ENCODE results near the gene CD164. TPM values are rescaled to one million over a fixed set of nuclear protein-coding genes. Genes with fewer than 3 reads are reported as not detected.

CD164 gene
- total and polyA plus RNA-seq, 4 donors = 131 to 300 (median 206) TPM

DNA sequence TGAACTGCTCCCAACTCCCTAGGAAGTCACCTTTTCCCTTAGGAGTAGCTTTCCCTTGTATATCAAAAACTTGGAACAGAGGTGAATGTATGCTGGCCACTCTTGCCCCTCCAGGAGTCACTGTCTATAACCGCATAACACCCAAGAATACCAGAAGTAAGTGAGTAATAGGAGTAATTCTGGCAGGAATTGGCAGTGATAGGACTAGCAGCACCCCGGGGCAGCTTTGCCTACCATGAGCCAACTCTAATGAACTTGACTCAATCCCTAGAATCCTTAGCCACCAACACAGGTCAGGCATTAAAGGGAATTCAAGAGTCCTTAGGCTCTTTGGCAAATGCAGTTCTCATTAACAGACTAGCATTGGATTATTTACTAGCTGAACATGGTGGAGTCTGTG lies 28.8 kb upstream of the CD164 start:
- WGBS, 2 donors = 94% methylated on average over 2 of the region's 2 CpGs
- DNase-seq (no peak), ATAC-seq (ENCODE audit: insufficient read depth, low FRiP score) (no peak)
- H3K27ac ChIP-seq (ENCODE audit: low read depth in 1 of 2, low read length in 1 of 2) = no peak overlapping the region
- no peaks in the 10 kb centered on the region for H3K9me3 ChIP-seq (ENCODE audit: control insufficient read depth in 4 of 4, insufficient read depth in 3 of 4, low read length in 3 of 4)
- no peak overlapping the region for H3K9ac ChIP-seq (ENCODE audit: insufficient read depth in 1 of 2, low read length in 2 of 2)
- TF ChIP-seq, protein P1, sequence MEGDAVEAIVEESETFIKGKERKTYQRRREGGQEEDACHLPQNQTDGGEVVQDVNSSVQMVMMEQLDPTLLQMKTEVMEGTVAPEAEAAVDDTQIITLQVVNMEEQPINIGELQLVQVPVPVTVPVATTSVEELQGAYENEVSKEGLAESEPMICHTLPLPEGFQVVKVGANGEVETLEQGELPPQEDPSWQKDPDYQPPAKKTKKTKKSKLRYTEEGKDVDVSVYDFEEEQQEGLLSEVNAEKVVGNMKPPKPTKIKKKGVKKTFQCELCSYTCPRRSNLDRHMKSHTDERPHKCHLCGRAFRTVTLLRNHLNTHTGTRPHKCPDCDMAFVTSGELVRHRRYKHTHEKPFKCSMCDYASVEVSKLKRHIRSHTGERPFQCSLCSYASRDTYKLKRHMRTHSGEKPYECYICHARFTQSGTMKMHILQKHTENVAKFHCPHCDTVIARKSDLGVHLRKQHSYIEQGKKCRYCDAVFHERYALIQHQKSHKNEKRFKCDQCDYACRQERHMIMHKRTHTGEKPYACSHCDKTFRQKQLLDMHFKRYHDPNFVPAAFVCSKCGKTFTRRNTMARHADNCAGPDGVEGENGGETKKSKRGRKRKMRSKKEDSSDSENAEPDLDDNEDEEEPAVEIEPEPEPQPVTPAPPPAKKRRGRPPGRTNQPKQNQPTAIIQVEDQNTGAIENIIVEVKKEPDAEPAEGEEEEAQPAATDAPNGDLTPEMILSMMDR (IDR thresholded peaks at IDR 0.05; ENCODE audit: control extremely low read depth, extremely low read depth) = no peak
- H3K36me3 ChIP-seq (ENCODE audit: control insufficient read depth in 4 of 4, insufficient read depth in 4 of 4, low read length in 4 of 4) = peaks cover 0 to 6% (median 0%) of the 10 kb centered on the region in 4 donors
- H3K4me1 ChIP-seq (ENCODE audit: control insufficient read depth in 5 of 5, insufficient read depth in 5 of 5, low read length in 5 of 5) = no peaks in the 10 kb centered on the region
- no peaks in the 10 kb centered on the region for H3K27me3 ChIP-seq (ENCODE audit: control insufficient read depth in 3 of 3, insufficient read depth in 3 of 3, low read length in 2 of 3)
- no peak overlapping the region for H3K4me3 ChIP-seq

DNA sequence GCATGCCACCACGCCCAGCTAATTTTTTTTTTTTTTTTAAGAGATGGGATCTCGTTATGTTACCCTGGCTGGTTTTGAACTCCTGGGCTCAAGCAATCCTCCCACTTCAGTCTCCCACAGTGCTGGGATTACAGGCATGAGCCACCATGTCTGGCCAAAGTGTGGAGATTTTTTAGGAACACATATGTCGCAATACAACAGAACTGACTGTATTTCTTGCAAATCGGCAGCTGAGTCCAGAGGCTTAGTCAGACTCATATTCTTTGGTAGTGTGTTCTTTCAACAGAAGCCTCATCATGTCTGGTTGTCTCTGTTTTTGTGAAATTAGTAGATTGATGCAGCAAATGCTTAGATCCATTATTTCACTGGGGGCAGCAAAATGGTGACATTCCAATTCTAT lies 23.9 kb upstream of the CD164 start:
- Histone ChIP-seq H3K9me3 (ENCODE audit: control insufficient read depth in 4 of 4, insufficient read depth in 3 of 4, low read length in 3 of 4) (no peaks in the 10 kb centered on the region), H3K4me3 (no peak overlapping the region), H3K27ac (ENCODE audit: low read depth in 1 of 2, low read length in 1 of 2) (no peak overlapping the region), H3K27me3 (ENCODE audit: control insufficient read depth in 3 of 3, insufficient read depth in 3 of 3, low read length in 2 of 3) (no peaks in the 10 kb centered on the region), H3K9ac (ENCODE audit: insufficient read depth in 1 of 2, low read length in 2 of 2) (no peak overlapping the region), H3K4me1 (ENCODE audit: control insufficient read depth in 5 of 5, insufficient read depth in 5 of 5, low read length in 5 of 5) (no peaks in the 10 kb centered on the region), H3K36me3 (ENCODE audit: control insufficient read depth in 4 of 4, insufficient read depth in 4 of 4, low read length in 4 of 4) (no peaks in the 10 kb centered on the region)
- ATAC-seq (ENCODE audit: insufficient read depth, low FRiP score) (no peak), DNase-seq (peak in 2 of 3 donors; percentile 18 to 31)
- TF ChIP-seq, protein P1 (IDR thresholded peaks at IDR 0.05; ENCODE audit: control extremely low read depth, extremely low read depth) = no peak
- WGBS, 2 donors = 77 to 83% methylated on average over 4 of the region's 4 CpGs

DNA sequence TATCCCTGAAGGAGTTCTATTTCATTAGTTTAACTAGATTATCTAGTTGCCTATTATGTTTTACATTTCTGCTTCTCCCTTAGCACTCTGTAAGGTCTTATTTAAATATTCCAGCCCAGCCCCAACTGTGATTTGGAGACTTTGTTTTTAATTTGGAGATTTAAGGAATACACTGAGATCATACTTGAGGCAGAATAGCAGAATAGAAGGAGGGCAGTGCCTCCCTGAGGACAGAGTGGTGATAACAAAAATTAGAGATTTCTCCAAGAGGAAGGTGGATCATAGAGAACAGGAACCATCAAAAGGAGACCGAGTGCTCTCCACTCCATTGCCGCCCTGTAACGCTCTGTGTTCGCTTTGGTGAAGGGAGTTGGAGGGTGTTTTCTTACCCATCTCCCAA lies 14.8 kb upstream of the CD164 start:
- Histone ChIP-seq H3K9ac (ENCODE audit: insufficient read depth in 1 of 2, low read length in 2 of 2) (no peak overlapping the region), H3K27ac (ENCODE audit: low read depth in 1 of 2, low read length in 1 of 2) (no peak overlapping the region), H3K27me3 (ENCODE audit: control insufficient read depth in 3 of 3, insufficient read depth in 3 of 3, low read length in 2 of 3) (no peaks in the 10 kb centered on the region), H3K4me1 (ENCODE audit: control insufficient read depth in 5 of 5, insufficient read depth in 5 of 5, low read length in 5 of 5) (no peaks in the 10 kb centered on the region), H3K4me3 (no peak overlapping the region), H3K9me3 (ENCODE audit: control insufficient read depth in 4 of 4, insufficient read depth in 3 of 4, low read length in 3 of 4) (no peaks in the 10 kb centered on the region), H3K36me3 (ENCODE audit: control insufficient read depth in 4 of 4, insufficient read depth in 4 of 4, low read length in 4 of 4) (no peaks in the 10 kb centered on the region)
- 45 to 67% methylated on average over 4 of the region's 4 CpGs for WGBS, 2 donors
- TF ChIP-seq, protein P1 (IDR thresholded peaks at IDR 0.05; ENCODE audit: control extremely low read depth, extremely low read depth) = peak; percentile 5
- ATAC-seq (ENCODE audit: insufficient read depth, low FRiP score) = no peak
- DNase-seq = peak in 1 of 3 donors; percentile 22

DNA sequence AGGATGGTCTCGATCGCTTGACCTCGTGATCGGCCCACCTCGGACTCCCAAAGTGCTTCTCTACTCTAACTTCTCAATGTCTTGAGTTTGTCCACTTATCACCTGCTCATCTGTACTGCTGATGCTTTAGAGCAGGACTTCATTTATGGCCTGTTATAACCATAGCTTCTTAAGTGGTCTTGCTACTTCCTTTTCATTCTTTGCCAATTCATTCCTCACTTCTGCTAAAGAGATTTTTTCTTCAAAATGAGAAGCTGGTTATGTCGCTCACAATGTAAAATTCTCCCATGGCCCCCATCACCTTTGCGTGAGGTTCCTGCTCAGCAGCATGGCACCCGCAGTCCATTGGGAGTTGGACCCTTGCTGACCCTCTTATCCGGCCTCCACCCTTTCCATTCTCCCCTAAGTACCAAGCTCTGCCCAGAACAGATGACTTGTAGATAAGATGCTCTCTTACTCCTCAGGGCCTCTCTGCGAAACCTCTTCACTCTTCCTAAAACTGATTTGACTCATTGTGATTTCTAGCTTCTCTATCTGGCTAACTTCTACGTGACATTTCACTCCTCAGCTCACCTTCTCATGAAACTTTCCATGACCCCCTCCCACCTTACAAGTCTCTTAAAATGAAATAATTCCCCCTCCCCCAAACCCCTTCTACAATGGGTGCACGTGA lies 13.9 kb upstream of the CD164 start:
- Histone ChIP-seq H3K27ac (ENCODE audit: low read depth in 1 of 2, low read length in 1 of 2) (no peak overlapping the region), H3K27me3 (ENCODE audit: control insufficient read depth in 3 of 3, insufficient read depth in 3 of 3, low read length in 2 of 3) (no peaks in the 10 kb centered on the region), H3K4me1 (ENCODE audit: control insufficient read depth in 5 of 5, insufficient read depth in 5 of 5, low read length in 5 of 5) (no peaks in the 10 kb centered on the region), H3K9ac (ENCODE audit: insufficient read depth in 1 of 2, low read length in 2 of 2) (no peak overlapping the region), H3K36me3 (ENCODE audit: control insufficient read depth in 4 of 4, insufficient read depth in 4 of 4, low read length in 4 of 4) (no peaks in the 10 kb centered on the region), H3K9me3 (ENCODE audit: control insufficient read depth in 4 of 4, insufficient read depth in 3 of 4, low read length in 3 of 4) (no peaks in the 10 kb centered on the region), H3K4me3 (no peak overlapping the region)
- 82 to 87% methylated on average over 12 of the region's 12 CpGs for WGBS, 2 donors
- no peak for DNase-seq
- no peak for ATAC-seq (ENCODE audit: insufficient read depth, low FRiP score)
- TF ChIP-seq, protein P1 (IDR thresholded peaks at IDR 0.05; ENCODE audit: control extremely low read depth, extremely low read depth) = no peak

Data from lung (tissue), 12 donors.